ENCODE measurements around the gene SLCO6A1. TPM values are rescaled to one million over a fixed set of nuclear protein-coding genes. Genes with fewer than 3 reads are reported as not detected.

SLCO6A1 gene
- total and polyA plus RNA-seq, 10 donors: not detected

GRCh38 chr5:102483736-102484135 is 15.1 kb downstream of the SLCO6A1 start:
- TF ChIP-seq POLR2AphosphoS5 (IDR thresholded peaks at IDR 0.05) (no peak), POLR2A (IDR thresholded peaks at IDR 0.05) (no peak), CTCF (IDR thresholded peaks at IDR 0.05 in 8 of 11, conservative IDR thresholded peaks at IDR 0.05 in 3 of 11) (no peak)
- no peaks in the 10 kb centered on the region for H3K36me3 ChIP-seq
- intact Hi-C loops (cut with DNase I; ENCODE audit: low total_unique reads): no loop called here
- WGBS, 5 donors: 55 to 83% (median 61%) methylated on average over 2 of the region's 2 CpGs
- DNase-seq: no peak
- no peak overlapping the region for H3K27ac ChIP-seq
- no peaks in the 10 kb centered on the region for H3K9me3 ChIP-seq
- H3K4me1 ChIP-seq: no peaks in the 10 kb centered on the region
- H3K27me3 ChIP-seq (replicated peaks in 1 of 7): no peaks in the 10 kb centered on the region
- H3K4me3 ChIP-seq: no peak overlapping the region

- no peak overlapping the region for H3K27ac ChIP-seq
- H3K4me1 ChIP-seq: no peaks in the 10 kb centered on the region
- 15 to 40% (median 22%) methylated on average over 1 of the region's 1 CpG for WGBS, 5 donors
- no peaks in the 10 kb centered on the region for H3K9me3 ChIP-seq
- intact Hi-C loops (cut with DNase I; ENCODE audit: low total_unique reads): no loop called here
- no peak for DNase-seq
- H3K27me3 ChIP-seq (replicated peaks in 1 of 7): no peaks in the 10 kb centered on the region
- H3K4me3 ChIP-seq: no peak overlapping the region
- no peaks in the 10 kb centered on the region for H3K36me3 ChIP-seq
- TF ChIP-seq POLR2A (IDR thresholded peaks at IDR 0.05) (no peak), CTCF (IDR thresholded peaks at IDR 0.05 in 8 of 11, conservative IDR thresholded peaks at IDR 0.05 in 3 of 11) (no peak), POLR2AphosphoS5 (IDR thresholded peaks at IDR 0.05) (no peak)
These were observed 17.6 kb downstream of the SLCO6A1 start for GRCh38 chr5:102481054-102481715.

- peaks cover 0 to 14% (median 0%) of the 10 kb centered on the region in 8 donors for H3K9me3 ChIP-seq
- H3K4me3 ChIP-seq: no peak overlapping the region
- H3K27me3 ChIP-seq (replicated peaks in 1 of 7): no peaks in the 10 kb centered on the region
- no peaks in the 10 kb centered on the region for H3K4me1 ChIP-seq
- intact Hi-C loops (cut with DNase I; ENCODE audit: low total_unique reads): no loop called here
- TF ChIP-seq POLR2A (IDR thresholded peaks at IDR 0.05) (no peak), POLR2AphosphoS5 (IDR thresholded peaks at IDR 0.05) (no peak), CTCF (IDR thresholded peaks at IDR 0.05 in 8 of 11, conservative IDR thresholded peaks at IDR 0.05 in 3 of 11) (no peak)
- H3K36me3 ChIP-seq: no peaks in the 10 kb centered on the region
- no peak overlapping the region for H3K27ac ChIP-seq
- DNase-seq: no peak
These were observed 45.1 kb downstream of the SLCO6A1 start for GRCh38 chr5:102453716-102454115.

GRCh38 chr5:102451082-102451481 is 47.7 kb downstream of the SLCO6A1 start:
- DNase-seq: no peak
- Histone ChIP-seq H3K36me3 (no peaks in the 10 kb centered on the region), H3K4me1 (no peaks in the 10 kb centered on the region), H3K9me3 (peaks cover 0 to 14% (median 0%) of the 10 kb centered on the region in 8 donors), H3K4me3 (no peak overlapping the region), H3K27me3 (replicated peaks in 1 of 7) (no peaks in the 10 kb centered on the region), H3K27ac (no peak overlapping the region)
- intact Hi-C loops (cut with DNase I; ENCODE audit: low total_unique reads): no loop called here
- no peak for TF ChIP-seq POLR2AphosphoS5 (IDR thresholded peaks at IDR 0.05)
- TF ChIP-seq POLR2A (IDR thresholded peaks at IDR 0.05): no peak
- TF ChIP-seq CTCF (IDR thresholded peaks at IDR 0.05 in 8 of 11, conservative IDR thresholded peaks at IDR 0.05 in 3 of 11): no peak
- WGBS, 5 donors: 89 to 96% (median 92%) methylated on average over 2 to 3 of the region's 3 CpGs

All from spleen (tissue), 11 donors.